ENCODE results near the gene FMOD.

- TF ChIP-seq, protein P1, sequence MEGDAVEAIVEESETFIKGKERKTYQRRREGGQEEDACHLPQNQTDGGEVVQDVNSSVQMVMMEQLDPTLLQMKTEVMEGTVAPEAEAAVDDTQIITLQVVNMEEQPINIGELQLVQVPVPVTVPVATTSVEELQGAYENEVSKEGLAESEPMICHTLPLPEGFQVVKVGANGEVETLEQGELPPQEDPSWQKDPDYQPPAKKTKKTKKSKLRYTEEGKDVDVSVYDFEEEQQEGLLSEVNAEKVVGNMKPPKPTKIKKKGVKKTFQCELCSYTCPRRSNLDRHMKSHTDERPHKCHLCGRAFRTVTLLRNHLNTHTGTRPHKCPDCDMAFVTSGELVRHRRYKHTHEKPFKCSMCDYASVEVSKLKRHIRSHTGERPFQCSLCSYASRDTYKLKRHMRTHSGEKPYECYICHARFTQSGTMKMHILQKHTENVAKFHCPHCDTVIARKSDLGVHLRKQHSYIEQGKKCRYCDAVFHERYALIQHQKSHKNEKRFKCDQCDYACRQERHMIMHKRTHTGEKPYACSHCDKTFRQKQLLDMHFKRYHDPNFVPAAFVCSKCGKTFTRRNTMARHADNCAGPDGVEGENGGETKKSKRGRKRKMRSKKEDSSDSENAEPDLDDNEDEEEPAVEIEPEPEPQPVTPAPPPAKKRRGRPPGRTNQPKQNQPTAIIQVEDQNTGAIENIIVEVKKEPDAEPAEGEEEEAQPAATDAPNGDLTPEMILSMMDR (conservative IDR thresholded peaks at IDR 0.05 in 1 of 2, IDR thresholded peaks at IDR 0.05 in 1 of 2; ENCODE audit: extremely low read depth in 1 of 2, insufficient read depth in 1 of 2, low read depth in 1 of 2, low read length in 2 of 2), result no peak
- TF ChIP-seq EZH2 (IDR thresholded peaks at IDR 0.05; ENCODE audit: borderline replicate concordance, low read length), result no peak
Measured at GRCh38 chr1:203379825-203380224, 28.9 kb upstream of the FMOD start.

Measured in mammary epithelial cell (primary cell).